Measurements from ENCODE around the gene ZNF276. TPM values are rescaled to one million over a fixed set of nuclear protein-coding genes. Genes with fewer than 3 reads are reported as not detected.

ZNF276 gene
- total RNA-seq, 1 donor from 2014 or later = 42.2 TPM

- TF ChIP-seq CTCF (IDR thresholded peaks at IDR 0.05; ENCODE audit: unreplicated experiment) = no peak
- DNase-seq (ENCODE audit: low spot score in 2 of 2, unreplicated experiment in 2 of 2) = no peak
- Mint-ChIP-seq H3K4me3 (no peak overlapping the region), H3K9me3 (peaks cover 4% of the 10 kb centered on the region), H3K27ac (no peak overlapping the region), H3K27me3 (ENCODE audit: low read depth) (no peaks in the 10 kb centered on the region), H3K36me3 (peaks cover 21% of the 10 kb centered on the region), H3K4me1 (peaks cover 12% of the 10 kb centered on the region)
Measured at GRCh38 chr16:89717688-89718505, 3.4 kb upstream of the ZNF276 start.

- Mint-ChIP-seq H3K27ac (no peak overlapping the region), H3K36me3 (peaks cover 15% of the 10 kb centered on the region), H3K9me3 (no peaks in the 10 kb centered on the region), H3K27me3 (ENCODE audit: low read depth) (no peaks in the 10 kb centered on the region), H3K4me1 (peaks cover 16% of the 10 kb centered on the region), H3K4me3 (peak overlapping the region; percentile 77)
- no peak for TF ChIP-seq CTCF (IDR thresholded peaks at IDR 0.05; ENCODE audit: unreplicated experiment)
- peak in 1 of 2 experiments; percentile 68 for DNase-seq (ENCODE audit: low spot score in 2 of 2, unreplicated experiment in 2 of 2)
Measured at GRCh38 chr16:89720551-89720812, 855 bp upstream of the ZNF276 start.

GRCh38 chr16:89721546-89722391 is 432 bp downstream of the ZNF276 start:
- no peak for DNase-seq (ENCODE audit: low spot score in 2 of 2, unreplicated experiment in 2 of 2)

GRCh38 chr16:89722392-89723278 is 1.3 kb downstream of the ZNF276 start:
- TF ChIP-seq CTCF (IDR thresholded peaks at IDR 0.05; ENCODE audit: unreplicated experiment) = no peak
- no peak overlapping the region for H3K27ac Mint-ChIP-seq
- peaks cover 16% of the 10 kb centered on the region for H3K4me1 Mint-ChIP-seq
- DNase-seq (ENCODE audit: low spot score in 2 of 2, unreplicated experiment in 2 of 2) = no peak
- no peaks in the 10 kb centered on the region for H3K27me3 Mint-ChIP-seq (ENCODE audit: low read depth)
- H3K9me3 Mint-ChIP-seq = no peaks in the 10 kb centered on the region
- H3K36me3 Mint-ChIP-seq = peaks cover 8% of the 10 kb centered on the region
- H3K4me3 Mint-ChIP-seq = peak overlapping the region; percentile 65

More at GRCh38 chr16:89721546-89722391, 432 bp downstream of the ZNF276 start:
- Mint-ChIP-seq H3K9me3 (no peaks in the 10 kb centered on the region), H3K36me3 (peaks cover 12% of the 10 kb centered on the region), H3K4me1 (peaks cover 16% of the 10 kb centered on the region), H3K27ac (no peak overlapping the region), H3K4me3 (peak overlapping the region; percentile 65), H3K27me3 (ENCODE audit: low read depth) (no peaks in the 10 kb centered on the region)
- TF ChIP-seq CTCF (IDR thresholded peaks at IDR 0.05; ENCODE audit: unreplicated experiment) = no peak

Data from mesothelial cell of epicardium (in vitro differentiated cells).